B cell (primary cell): ENCODE results near the gene GPC3. TPM values are rescaled to one million over a fixed set of nuclear protein-coding genes. Genes with fewer than 3 reads are reported as not detected.

ENCODE experiments used
- ATAC-seq: fragments of 200-7000 bp; cut with Tn5 transposase; one replicate; pipeline ENCODE4 v1.10.0; 2021; ENCODE audit warnings: low read depth, mild to moderate bottlenecking, moderate number of reproducible peaks, moderate library complexity
- CTCF ChIA-PET: fragments of 350-600 bp; sonication (Branson Sonifier 250); formaldehyde crosslinking; loops from one replicate; lab custom pipeline; 2021; ENCODE audit warnings: antibody characterized with exemption, inconsistent platforms; lab: Charles Lee
- POLR2A ChIA-PET: fragments of 350-600 bp; sonication (Branson Sonifier 250); formaldehyde crosslinking; loops from one replicate; lab custom pipeline; 2021; ENCODE audit warnings: antibody characterized with exemption; lab: Charles Lee
- DNase-seq: peaks from one replicate; pipeline ENCODE4 v3.0.0; 2013
- H2AFZ ChIP-seq: 2 replicates; pipeline ENCODE4 v1.6.1; 2012; ENCODE audit warnings: mild to moderate bottlenecking, low read depth, low read length; ENCODE audit not compliant: insufficient read depth, poor library complexity, severe bottlenecking
- H3K27ac ChIP-seq, 2 donors: 1 replicate in 1 of 2; 2 replicates in 1 of 2; pipeline ENCODE4 v1.5.1; 2012 to 2013; ENCODE audit warnings: low read length in 2 of 2, mild to moderate bottlenecking in 2 of 2, moderate library complexity in 1 of 2
- H3K27me3 ChIP-seq, 4 experiments: fragments of 200-600 bp in 1 of 4; sonication (generic) in 1 of 4; replicated peaks in 1 of 4; 1 replicate in 2 of 4; 2 replicates in 2 of 4; pipeline versions ENCODE4 v1.6.1 to v1.7.0; 2013 to 2016; ENCODE audit warnings: low read length in 3 of 4, mild to moderate bottlenecking in 2 of 4, mixed read lengths in 1 of 4, moderate library complexity in 1 of 4; ENCODE audit not compliant: insufficient read depth in 4 of 4, control insufficient read depth in 3 of 4; ENCODE audit errors: control extremely low read depth in 1 of 4
- H3K36me3 ChIP-seq, 2 experiments: replicated peaks in 1 of 2; 1 replicate in 1 of 2; 2 replicates in 1 of 2; pipeline versions ENCODE4 v1.6.1 to v1.7.1; 2013; ENCODE audit warnings: low read length in 1 of 2; ENCODE audit not compliant: insufficient read depth in 2 of 2, control insufficient read depth in 1 of 2; ENCODE audit errors: control extremely low read depth in 1 of 2, extremely low read depth in 1 of 2
- H3K4me1 ChIP-seq, 2 donors: fragments of 200-600 bp in 1 of 2; sonication (generic) in 1 of 2; 1 replicate in 1 of 2; 2 replicates in 1 of 2; pipeline versions ENCODE4 v1.5.1 to v1.6.1; 2013 to 2017; ENCODE audit warnings: low read length in 2 of 2; ENCODE audit not compliant: control insufficient read depth in 2 of 2, insufficient read depth in 2 of 2
- H3K4me2 ChIP-seq: replicated peaks from 2 replicates; pipeline ENCODE3; 2012; ENCODE audit warnings: mild to moderate bottlenecking, low read depth, low read length; ENCODE audit not compliant: poor library complexity, severe bottlenecking
- H3K4me3 ChIP-seq, 5 experiments: fragments of 200-600 bp in 1 of 5; sonication (generic) in 1 of 5; 1 replicate in 3 of 5; 2 replicates in 2 of 5; pipeline versions ENCODE4 v1.5.1 to v1.7.0; 2011 to 2016; ENCODE audit warnings: low read length in 4 of 5, mild to moderate bottlenecking in 4 of 5, low read depth in 2 of 5, control low read depth in 1 of 5, moderate library complexity in 1 of 5; ENCODE audit not compliant: insufficient read depth in 1 of 5; ENCODE audit errors: control extremely low read depth in 1 of 5, extremely low read depth in 1 of 5
- H3K79me2 ChIP-seq: fragments of 200-600 bp; sonication (generic); one replicate; pipeline ENCODE4 v1.6.0; 2016; ENCODE audit warnings: low read length; ENCODE audit not compliant: control insufficient read depth, insufficient read depth
- H3K9ac ChIP-seq: fragments of 200-600 bp; sonication (generic); 2 replicates; pipeline ENCODE4 v1.6.1; 2017; ENCODE audit warnings: mild to moderate bottlenecking, low read length, moderate library complexity
- H3K9me3 ChIP-seq, 3 donors: one replicate each; pipeline versions ENCODE4 v1.6.1 to v1.7.1; 2013; ENCODE audit warnings: low read length in 2 of 3; ENCODE audit not compliant: control insufficient read depth in 2 of 3, insufficient read depth in 1 of 3; ENCODE audit errors: control extremely low read depth in 1 of 3
- H4K20me1 ChIP-seq: 2 replicates; pipeline ENCODE4 v1.6.0; 2012; ENCODE audit warnings: mild to moderate bottlenecking, low read length; ENCODE audit not compliant: insufficient read depth, control insufficient read depth, poor library complexity, severe bottlenecking
- H3K27ac Mint-ChIP-seq: one replicate; pipeline ENCODE4 v1.8.0; 2021; ENCODE audit warnings: mixed read lengths
- H3K27me3 Mint-ChIP-seq: one replicate; pipeline ENCODE4 v1.8.0; 2021; ENCODE audit warnings: mixed read lengths
- H3K4me1 Mint-ChIP-seq: one replicate; pipeline ENCODE4 v1.8.0; 2021; ENCODE audit warnings: mixed read lengths
- H3K4me3 Mint-ChIP-seq: one replicate; pipeline ENCODE4 v1.8.0; 2021; ENCODE audit warnings: mixed read lengths
- H3K9me3 Mint-ChIP-seq: one replicate; pipeline ENCODE4 v1.8.0; 2022; ENCODE audit warnings: mixed read lengths; ENCODE audit not compliant: insufficient read depth
- EZH2 ChIP-seq: IDR thresholded peaks from 2 replicates; pipeline ENCODE4 v1.6.1; 2012; ENCODE audit warnings: borderline replicate concordance, low read depth, mild to moderate bottlenecking, moderate library complexity, low read length; ENCODE audit not compliant: insufficient read depth, poor library complexity, severe bottlenecking
- WGBS: methylation state at CpG from one replicate; pipeline ENCODE4 v1.1.5; 2013; ENCODE audit warnings: missing lambda C conversion rate; ENCODE audit not compliant: insufficient coverage; 5-methylcytosine and 5-hydroxymethylcytosine counted together
- intact Hi-C: fragments of 100-400 bp; cut with micrococcal nuclease; formaldehyde crosslinking; loops from one replicate; pipeline ENCODE4 v1.10.0; 2022
- polyA plus RNA-seq: library from polyadenylated mRNA; depleted of rRNA; stranded (reverse); fragments of >200 nt; gene quantifications from 2 replicates; pipeline ENCODE4 v1.2.3, GENCODE V29; 2012
- total RNA-seq, 2 donors: library from RNA; stranded (reverse); fragments of 120-200 nt in 1 of 2; gene quantifications; 1 replicate in 1 of 2; 2 replicates in 1 of 2; pipeline versions ENCODE4 v1.2.3 to v1.2.4, GENCODE V29; 2013 to 2022
- TF ChIP-seq, protein P1 (sequence below): fragments of 200-600 bp; IDR thresholded peaks from one replicate; pipeline ENCODE4 v1.8.0; 2022; ENCODE audit warnings: antibody characterized with exemption, mild to moderate bottlenecking

The GPC3 gene
- total and polyA plus RNA-seq, 2 donors (not counting 1 experiment from before 2014, with no cell fraction given): not detected

DNA sequence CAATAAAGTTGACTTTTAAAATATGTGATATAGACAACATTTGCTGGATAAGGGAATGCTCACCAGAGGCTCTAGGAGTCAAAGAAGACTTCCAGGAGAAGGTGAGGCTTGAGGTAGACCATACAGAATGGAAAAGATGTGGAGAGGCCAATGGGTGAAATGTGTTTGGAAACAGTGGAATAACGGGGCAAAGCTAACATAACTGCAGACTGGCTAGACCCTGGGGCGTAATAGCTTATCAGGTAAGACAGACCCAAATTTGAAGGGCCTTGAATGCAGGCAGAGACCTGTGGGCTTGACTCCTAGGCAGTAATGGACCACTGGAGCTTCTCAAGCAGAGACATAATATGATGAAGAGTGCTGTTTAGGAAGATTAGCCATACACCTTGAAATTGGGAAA lies 25.4 kb downstream of the GPC3 start:
- H4K20me1 ChIP-seq: no peaks in the 10 kb centered on the region
- no peak for TF ChIP-seq EZH2
- TF ChIP-seq, protein P1, sequence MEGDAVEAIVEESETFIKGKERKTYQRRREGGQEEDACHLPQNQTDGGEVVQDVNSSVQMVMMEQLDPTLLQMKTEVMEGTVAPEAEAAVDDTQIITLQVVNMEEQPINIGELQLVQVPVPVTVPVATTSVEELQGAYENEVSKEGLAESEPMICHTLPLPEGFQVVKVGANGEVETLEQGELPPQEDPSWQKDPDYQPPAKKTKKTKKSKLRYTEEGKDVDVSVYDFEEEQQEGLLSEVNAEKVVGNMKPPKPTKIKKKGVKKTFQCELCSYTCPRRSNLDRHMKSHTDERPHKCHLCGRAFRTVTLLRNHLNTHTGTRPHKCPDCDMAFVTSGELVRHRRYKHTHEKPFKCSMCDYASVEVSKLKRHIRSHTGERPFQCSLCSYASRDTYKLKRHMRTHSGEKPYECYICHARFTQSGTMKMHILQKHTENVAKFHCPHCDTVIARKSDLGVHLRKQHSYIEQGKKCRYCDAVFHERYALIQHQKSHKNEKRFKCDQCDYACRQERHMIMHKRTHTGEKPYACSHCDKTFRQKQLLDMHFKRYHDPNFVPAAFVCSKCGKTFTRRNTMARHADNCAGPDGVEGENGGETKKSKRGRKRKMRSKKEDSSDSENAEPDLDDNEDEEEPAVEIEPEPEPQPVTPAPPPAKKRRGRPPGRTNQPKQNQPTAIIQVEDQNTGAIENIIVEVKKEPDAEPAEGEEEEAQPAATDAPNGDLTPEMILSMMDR: no peak
- intact Hi-C loops: no loop called here
- no peaks in the 10 kb centered on the region for H3K36me3 ChIP-seq
- no peak overlapping the region for H3K4me3 ChIP-seq
- no peak for DNase-seq
- CTCF ChIA-PET: no interaction called here
- no peak for ATAC-seq
- no peak overlapping the region for H3K4me2 ChIP-seq
- no peak overlapping the region for H3K27ac ChIP-seq
- WGBS: 100% methylated on average over 2 of the region's 2 CpGs
- Mint-ChIP-seq H3K9me3 (no peaks in the 10 kb centered on the region), H3K4me1 (no peaks in the 10 kb centered on the region), H3K4me3 (no peak overlapping the region), H3K27me3 (peaks cover 5% of the 10 kb centered on the region), H3K27ac (no peak overlapping the region)
- H2AFZ ChIP-seq: no peak overlapping the region
- H3K9ac ChIP-seq: no peak overlapping the region
- no peaks in the 10 kb centered on the region for H3K4me1 ChIP-seq
- POLR2A ChIA-PET: no interaction called here
- no peaks in the 10 kb centered on the region for H3K9me3 ChIP-seq
- H3K79me2 ChIP-seq: no peaks in the 10 kb centered on the region
- H3K27me3 ChIP-seq: no peaks in the 10 kb centered on the region

DNA sequence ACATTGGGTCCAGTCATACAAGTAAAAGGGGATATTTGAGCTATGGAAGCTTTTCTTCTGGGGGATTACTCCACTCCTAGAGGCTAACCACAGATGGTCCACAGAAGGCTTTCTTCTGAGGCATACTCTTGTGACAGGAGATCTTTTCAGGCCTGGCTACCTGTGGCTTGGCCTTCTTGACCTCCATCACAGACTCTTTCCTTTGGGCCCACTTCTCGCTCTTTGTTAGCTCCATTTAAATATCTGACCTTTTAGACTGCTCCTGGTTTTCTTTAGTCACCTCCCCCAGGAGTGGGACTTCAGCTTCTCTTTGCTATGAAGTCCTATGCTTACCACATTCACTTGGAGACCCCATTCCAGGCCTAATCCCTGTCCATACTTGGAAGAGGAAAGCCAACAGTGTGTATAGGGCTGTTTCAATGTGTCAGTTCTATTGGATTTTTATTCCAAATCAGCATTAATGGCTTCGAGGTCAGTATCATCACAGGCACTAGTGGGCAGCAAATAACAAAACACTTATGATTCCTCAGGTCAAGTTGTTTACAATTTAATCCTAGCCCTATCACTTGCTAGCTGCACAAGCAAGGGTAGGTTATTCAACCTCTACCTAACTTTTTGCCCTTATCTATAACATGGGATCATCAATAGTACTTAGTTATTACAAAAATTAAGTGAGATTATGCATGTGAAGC lies 26.3 kb downstream of the GPC3 start:
- Histone ChIP-seq H3K27ac (no peak overlapping the region), H3K27me3 (no peaks in the 10 kb centered on the region), H2AFZ (no peak overlapping the region), H3K4me1 (no peaks in the 10 kb centered on the region), H3K4me2 (no peak overlapping the region), H3K9ac (no peak overlapping the region), H3K9me3 (no peaks in the 10 kb centered on the region), H4K20me1 (no peaks in the 10 kb centered on the region), H3K79me2 (no peaks in the 10 kb centered on the region), H3K4me3 (no peak overlapping the region), H3K36me3 (no peaks in the 10 kb centered on the region)
- TF ChIP-seq EZH2: no peak
- TF ChIP-seq, protein P1: no peak
- peaks cover 6% of the 10 kb centered on the region for H3K27me3 Mint-ChIP-seq
- H3K4me3 Mint-ChIP-seq: no peak overlapping the region
- intact Hi-C loops: no loop called here
- H3K4me1 Mint-ChIP-seq: no peaks in the 10 kb centered on the region
- DNase-seq (no peak), ATAC-seq (no peak)
- H3K9me3 Mint-ChIP-seq: no peaks in the 10 kb centered on the region
- CTCF ChIA-PET: no interaction called here
- POLR2A ChIA-PET: no interaction called here
- no peak overlapping the region for H3K27ac Mint-ChIP-seq
- WGBS: no CpG with 5 or more reads among the region's 2 CpGs
